ENCODE results near the gene IGSF8.

The IGSF8 gene

DNA sequence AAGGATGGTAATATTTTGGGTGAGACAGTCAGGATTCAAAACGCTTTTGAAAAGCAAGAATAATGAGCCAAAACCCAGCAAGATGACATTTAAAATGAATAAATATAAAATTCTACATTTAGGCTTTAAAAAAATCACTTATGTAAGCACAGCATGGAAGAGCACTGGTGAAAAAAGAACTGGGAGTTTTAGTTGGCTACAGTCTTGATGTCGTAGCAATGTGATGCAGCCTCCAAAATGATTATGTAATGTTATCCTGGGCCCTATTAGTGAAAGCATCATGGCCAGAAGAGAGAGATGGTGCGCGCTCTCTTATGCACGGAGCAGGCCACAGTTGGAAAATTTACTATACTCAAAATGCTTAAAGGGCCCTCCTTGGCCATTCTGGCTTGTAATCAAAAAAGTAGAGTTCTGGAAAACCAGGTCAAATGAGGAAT lies 11.9 kb downstream of the IGSF8 start:
- no peak for DNase-seq (ENCODE audit: low read depth in 2 of 2)

DNA sequence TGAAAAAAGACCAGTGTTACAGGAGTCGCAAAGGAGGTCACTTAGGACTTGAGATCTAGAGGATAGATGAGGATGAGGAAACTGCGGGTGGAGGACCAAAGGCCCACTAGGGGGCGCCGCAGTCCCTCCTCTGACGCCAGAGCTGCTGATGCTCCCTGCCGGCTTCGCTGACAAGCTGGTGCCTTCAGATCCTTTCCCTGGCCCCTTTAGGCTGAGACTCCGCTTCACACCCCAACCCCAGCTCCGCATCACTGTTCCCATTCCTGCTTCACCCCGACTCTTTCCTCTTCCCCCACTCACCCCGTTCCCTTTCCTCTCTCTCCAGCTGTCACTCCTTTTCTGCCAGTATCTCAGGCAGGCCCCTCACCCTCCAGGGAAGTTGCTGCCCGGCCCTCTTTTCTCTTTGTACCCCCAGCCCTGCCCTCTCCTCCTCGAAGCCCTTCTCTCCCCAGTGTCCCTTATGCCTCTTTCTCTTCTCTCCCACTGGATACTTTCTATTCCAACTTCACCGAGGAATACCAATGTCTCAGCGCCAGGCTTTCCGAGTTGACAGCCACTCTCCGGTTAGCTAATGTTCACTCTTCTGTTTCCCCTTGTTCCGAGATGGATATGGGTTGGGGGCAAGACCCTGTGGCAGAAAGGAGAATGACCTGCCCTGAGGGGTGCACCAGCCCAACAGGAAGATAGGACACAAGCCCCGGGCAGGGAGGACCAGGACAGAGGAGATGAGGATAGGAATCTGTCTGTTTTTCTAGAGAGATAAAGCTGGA lies 12.5 kb downstream of the IGSF8 start:
- peak; percentile 70 to 74 for DNase-seq (ENCODE audit: low read depth in 2 of 2)

DNA sequence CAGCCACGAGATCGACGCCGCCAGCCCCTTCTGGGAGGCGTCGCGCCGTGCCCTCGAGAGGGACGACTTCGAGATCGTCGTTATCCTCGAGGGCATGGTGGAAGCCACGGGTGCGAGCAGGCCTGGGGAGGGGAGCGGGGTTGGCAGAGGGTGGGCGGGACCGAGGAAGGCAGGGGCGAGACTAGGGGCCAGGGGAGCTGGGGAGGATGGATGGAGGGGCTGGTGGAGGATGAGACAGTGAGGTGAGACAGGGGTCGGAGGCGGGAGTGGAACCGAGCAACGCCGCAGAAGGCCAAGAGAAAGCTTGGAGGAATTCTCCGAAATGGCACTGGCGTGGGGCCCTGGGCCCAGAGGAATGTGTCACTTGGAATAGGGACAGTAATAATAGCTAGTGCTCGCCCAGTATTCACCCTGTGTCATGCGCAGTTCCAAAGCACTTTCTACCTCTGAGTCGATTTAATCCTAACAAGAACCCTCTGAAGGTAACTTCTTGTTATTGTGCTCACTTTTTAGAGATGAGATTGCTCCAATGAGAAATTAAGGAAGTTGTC lies 13.6 kb downstream of the IGSF8 start:
- no peak for DNase-seq (ENCODE audit: low read depth in 2 of 2)

DNA sequence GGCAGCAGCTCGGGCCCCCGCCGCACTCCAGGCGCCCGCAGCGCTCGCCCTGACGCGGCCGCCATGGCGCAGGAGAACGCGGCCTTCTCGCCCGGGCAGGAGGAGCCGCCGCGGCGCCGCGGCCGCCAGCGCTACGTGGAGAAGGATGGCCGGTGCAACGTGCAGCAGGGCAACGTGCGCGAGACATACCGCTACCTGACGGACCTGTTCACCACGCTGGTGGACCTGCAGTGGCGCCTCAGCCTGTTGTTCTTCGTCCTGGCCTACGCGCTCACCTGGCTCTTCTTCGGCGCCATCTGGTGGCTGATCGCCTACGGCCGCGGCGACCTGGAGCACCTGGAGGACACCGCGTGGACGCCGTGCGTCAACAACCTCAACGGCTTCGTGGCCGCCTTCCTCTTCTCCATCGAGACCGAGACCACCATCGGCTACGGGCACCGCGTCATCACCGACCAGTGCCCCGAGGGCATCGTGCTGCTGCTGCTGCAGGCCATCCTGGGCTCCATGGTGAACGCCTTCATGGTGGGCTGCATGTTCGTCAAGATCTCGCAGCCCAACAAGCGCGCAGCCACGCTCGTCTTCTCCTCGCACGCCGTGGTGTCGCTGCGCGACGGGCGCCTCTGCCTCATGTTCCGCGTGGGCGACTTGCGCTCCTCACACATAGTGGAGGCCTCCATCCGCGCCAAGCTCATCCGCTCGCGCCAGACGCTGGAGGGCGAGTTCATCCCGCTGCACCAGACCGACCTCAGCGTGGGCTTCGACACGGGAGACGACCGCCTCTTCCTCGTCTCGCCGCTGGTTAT lies 14.2 kb downstream of the IGSF8 start:
- peak; percentile 49 to 58 for DNase-seq (ENCODE audit: low read depth in 2 of 2)

DNA sequence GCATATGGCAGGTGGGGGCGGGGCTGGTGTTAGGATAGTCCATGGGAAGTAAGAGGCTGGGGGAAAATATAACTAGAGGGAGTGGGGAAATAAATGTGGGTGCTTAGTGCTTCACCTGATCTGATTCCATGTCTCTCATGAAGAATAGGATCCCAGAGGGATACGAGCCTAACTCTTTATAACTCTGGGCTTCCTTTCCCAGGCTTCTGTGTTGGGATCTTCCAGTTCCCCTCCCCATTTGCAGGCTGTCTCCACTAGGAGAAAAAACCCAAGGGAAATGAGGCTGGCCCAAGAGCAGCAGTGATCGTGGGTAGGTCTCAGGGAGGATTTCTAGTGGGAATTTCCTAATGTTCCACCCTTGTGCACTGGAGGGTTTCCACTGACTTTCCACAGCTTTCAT lies 15.5 kb downstream of the IGSF8 start:
- DNase-seq (ENCODE audit: low read depth in 2 of 2) = no peak

DNA sequence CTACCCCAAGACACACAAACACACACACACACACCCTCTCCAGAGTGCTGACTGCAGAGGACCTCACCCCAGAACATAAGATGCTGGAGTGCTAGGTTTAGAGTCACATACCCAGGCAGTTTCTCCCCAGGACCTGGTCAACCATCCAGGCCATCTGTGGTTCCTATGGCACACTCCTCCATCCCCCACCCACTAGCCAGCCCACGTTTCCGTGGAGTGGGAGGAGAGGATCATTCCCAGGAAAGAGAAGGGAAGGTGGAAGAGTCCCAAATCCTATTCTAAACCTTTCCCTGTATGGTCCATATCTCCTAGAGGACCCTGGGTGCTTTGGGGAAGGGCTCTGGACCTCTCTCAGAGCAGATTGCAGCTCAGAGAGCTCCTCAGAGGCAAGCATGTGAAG lies 15.9 kb downstream of the IGSF8 start:
- DNase-seq (ENCODE audit: low read depth in 2 of 2) = no peak

DNA sequence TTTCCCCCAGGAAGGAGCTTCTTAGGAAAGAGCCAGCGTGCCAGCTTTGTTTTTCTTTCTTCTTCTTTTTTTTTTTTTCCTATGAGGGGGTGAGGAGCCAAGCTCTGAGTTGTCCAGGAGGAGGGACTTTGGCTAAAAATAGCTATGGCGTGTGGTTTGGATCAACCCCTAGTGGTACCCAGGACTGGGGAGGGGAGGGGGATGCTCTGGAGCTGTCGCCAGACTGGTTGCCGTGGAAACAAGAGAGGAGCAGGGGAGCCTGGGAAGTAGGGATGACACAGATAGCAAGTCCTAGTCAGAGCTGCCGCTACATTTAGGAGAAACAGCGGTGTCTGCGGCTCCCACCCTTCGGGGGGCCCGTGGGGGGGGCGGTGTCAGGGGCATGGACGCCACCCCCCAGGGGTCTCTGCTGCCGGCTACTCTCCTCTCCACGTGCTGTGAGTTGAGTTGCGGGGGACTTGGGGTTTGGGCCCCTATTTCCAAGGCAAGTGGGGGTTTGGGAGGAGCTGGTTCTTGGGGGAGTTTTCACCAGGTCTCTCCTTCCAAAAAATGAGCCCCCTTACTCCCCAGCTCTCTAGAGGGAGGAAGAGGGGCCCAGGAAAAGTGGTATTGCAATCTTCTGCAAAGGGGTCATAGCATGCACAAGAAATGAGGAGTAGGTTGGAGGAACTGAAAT lies 17.0 kb downstream of the IGSF8 start, which contains the start of gene KCNJ9:
TSS of gene KCNJ9 (plus strand) at position 278 of the 676 bp plus-strand sequence. CDS start 2,493 bp downstream, outside the sequence.
- no peak for DNase-seq (ENCODE audit: low read depth in 2 of 2)

DNA sequence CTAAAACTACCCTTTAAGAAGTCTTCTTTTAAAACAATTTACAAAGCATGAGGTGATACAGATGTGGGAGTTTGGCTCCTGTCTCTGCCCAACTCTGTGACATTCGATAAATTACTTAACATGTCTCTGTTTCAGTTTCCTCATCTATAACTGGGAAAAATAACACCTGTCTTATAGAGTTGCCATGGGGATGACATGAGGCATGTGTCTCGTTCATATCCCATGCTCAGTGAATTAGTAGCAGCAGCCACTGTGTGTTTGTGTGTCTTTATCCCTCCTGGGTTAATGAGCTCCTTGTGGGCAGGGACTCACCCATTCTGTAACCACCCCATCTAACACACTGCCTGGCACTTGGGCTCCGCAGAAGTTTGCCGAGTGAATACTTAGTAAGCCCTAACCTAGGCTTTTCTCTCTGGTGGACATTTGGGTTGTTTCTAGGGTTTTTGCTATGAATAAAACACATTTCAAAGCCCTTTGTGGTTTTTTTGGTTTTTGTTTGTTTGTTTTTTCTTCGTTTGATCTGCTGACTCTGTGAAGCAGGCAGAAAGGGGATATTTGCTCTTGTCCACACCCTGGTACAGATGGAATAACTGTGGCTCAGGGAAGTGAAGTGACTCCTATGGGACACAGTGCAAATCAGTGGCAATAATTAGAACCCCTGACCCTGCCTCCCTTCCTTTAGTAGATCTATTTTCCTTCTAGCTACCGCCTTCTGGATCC lies 17.9 kb downstream of the IGSF8 start:
- no peak for DNase-seq (ENCODE audit: low read depth in 2 of 2)

DNA sequence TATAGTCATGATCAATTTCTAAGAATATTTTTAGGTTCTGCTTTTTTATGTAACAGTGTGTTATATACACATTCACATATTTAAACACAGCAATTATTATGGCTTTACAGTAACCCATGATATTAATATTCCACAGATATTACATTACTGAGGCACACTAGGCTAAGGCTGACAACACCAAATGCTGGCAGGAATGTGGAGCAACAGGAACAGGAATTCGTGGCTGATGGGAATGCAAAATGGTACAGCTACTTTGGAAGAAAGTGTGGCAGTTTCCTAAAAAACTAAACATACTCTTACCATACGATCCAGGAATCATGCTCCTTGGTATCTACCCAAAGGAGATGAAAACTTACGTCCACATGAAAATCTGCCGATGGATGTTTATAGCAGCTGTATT lies 19.0 kb downstream of the IGSF8 start:
- DNase-seq (ENCODE audit: low read depth in 2 of 2) = no peak

DNA sequence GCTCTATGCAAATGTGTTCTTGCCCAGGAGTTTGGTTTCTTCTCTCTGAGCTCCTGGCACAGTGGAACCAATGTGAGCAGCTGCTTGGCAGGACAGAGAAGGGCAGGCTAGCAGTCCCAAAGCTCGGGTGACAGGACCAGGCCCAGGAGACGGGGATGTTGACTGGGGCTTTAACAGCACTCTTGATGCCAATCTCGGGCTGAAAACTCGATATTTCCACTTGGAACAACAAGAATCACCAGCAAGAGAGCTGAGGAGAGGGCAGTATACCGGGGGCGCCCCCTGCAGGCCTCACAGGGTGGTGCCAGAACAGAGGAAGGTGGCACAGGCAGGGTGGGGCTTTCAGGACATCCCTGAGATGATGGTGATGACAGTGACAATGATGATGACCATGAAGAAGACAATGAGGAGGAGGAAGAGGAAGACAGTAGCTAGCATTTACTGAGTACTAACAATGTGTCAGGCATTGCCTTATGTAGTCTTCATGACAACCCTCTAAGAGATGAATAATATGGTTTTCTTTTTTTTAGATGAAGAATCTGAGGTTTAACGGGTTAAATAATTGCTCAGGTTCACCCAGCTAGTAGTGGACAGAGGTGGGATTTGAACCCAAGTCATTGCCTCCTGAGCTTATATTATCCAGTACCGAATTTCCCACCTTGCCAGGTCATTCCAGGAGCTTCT lies 19.8 kb downstream of the IGSF8 start:
- peak; percentile 40 to 63 for DNase-seq (ENCODE audit: low read depth in 2 of 2)

DNA sequence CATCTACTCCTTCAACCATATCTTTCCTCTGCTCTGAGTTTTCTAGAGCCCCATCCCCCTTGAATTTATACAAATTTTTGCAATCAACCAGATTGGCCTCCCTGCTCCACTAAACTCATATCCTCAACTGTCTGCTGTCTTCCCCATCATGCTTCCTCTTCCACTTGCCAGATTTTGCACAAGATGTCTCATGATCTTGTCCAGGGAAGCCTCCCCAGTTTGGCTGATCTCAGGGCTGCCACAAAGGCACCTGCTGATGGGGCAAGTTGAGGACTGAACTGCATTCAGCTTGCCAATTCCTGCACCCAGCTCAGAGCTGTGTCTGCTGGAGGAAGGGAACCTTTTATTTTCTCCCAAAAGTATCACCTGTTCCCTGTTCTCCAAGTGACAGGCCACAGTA lies 20.9 kb downstream of the IGSF8 start:
- DNase-seq (ENCODE audit: low read depth in 2 of 2) = no peak

DNA sequence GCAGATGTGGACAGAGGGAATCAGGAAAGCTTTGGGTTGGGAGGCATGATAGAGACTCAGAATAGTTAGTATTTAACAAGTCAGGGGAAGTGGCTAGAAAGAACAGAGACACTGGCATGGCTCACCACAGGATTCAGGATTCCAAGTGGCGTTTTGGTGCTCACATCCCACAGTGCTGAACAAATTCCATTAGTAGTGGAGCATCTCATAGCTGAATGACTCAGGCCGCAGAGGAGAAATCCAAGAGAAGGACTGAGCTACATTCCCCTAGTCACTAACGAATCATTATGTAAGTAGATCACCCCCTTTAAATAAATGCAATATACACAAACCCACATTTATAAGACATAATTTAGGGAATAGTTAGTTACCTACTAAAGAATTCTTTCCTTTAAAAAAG lies 22.1 kb downstream of the IGSF8 start:
- DNase-seq (ENCODE audit: low read depth in 2 of 2) = no peak

DNA sequence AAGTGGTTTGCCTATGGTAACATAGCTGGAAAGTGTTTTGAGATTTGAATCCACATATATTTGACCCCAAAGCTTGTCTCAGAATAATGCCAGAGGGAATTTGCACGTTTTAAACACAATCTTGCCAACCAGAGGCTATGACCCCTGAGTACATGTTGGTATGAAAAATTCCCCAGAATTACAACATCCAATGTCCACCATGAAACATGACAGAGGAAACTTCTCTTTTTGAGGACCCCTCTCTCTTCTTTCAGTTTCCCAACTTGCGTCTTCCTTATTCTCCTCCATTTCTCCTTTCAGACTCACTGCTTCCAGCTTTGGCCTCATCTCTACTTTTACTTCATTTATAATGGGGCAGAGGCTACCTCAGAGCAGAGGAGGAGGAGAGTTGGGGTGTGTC lies 22.6 kb downstream of the IGSF8 start:
- DNase-seq (ENCODE audit: low read depth in 2 of 2) = no peak

DNA sequence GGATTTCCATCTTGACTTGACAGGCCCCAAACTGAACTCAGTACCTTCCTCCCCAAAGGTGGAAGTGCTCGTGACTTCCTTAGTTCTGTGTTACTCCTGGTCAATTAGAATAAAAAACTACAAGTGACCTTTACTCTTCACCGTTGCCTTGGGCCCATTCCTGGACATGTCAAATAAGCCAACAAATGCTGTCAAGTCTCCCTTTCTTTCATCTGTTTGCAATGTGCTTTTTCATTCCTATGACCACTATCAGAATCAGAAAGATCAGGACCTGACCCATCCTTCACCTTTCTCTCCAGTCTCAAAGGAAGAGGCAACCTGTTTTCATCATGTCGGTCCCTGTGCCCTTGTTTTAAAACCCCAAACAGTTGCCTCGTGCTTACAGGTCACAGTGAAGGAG lies 23.6 kb downstream of the IGSF8 start:
- DNase-seq (ENCODE audit: low read depth in 2 of 2) = no peak

DNA sequence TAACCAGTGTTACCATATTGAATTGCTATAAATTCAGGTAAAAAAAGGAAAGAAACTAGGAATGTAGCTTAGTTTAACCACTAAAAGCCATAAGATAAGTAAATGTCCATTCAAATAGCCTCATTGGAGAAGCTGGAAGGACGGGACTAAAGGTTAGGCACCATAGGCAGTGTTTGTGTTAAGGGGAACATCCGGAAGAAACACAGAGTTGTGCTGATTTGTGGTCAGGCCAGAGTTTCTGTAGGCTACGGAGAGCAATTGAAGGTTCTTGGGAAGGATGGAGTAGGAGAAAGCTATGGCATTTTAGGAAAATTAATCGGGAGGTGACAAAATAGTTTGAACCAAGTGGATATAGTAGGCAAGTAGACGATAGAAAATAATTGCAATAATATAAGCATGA lies 27.1 kb downstream of the IGSF8 start:
- no peak for DNase-seq (ENCODE audit: low read depth in 2 of 2)

DNA sequence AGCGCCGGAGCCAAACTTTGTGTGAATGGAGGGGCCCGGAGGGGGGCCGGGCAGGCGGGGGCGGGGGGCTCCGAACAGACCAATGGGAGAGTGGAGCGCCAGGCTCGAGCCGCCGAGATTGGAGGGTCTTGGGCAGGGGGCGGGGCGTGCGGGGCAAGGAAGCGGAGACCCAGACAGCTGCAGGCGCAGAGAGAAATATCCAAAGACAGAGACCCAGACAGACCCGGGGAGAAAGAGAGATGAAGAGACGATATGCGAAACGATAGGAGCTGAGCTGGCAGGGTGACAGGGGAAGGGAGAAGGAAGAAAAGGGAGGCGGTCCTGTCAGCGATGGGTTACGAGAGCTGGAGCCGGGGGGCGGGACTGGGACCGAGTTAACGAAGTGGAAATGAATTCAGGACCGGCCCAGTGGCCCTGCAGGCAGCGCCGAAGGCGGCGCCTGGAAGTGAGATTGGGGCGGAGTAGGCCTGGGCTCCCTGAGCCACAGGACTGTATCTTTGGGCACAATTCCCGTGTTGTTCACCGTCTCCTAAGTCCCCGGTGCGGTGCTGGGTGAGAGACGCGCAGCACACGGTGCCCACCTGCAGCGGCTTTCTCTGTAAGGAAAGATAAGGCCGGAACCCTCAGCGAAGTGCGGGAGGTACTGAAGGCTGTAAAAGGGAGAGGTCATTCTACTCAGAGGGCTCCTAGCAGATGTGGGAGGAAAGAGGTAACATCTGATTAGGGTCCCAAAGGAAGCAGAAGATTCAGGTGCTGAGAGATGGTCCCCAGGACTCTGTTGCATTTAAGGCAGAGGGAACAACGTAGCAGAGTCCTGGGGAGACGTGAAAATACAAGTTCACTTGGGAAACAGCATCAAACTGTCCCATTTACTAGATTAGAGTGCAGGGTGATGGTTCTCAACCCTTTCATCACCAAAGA lies 27.9 kb downstream of the IGSF8 start:
- peak; percentile 51 to 62 for DNase-seq (ENCODE audit: low read depth in 2 of 2)

DNA sequence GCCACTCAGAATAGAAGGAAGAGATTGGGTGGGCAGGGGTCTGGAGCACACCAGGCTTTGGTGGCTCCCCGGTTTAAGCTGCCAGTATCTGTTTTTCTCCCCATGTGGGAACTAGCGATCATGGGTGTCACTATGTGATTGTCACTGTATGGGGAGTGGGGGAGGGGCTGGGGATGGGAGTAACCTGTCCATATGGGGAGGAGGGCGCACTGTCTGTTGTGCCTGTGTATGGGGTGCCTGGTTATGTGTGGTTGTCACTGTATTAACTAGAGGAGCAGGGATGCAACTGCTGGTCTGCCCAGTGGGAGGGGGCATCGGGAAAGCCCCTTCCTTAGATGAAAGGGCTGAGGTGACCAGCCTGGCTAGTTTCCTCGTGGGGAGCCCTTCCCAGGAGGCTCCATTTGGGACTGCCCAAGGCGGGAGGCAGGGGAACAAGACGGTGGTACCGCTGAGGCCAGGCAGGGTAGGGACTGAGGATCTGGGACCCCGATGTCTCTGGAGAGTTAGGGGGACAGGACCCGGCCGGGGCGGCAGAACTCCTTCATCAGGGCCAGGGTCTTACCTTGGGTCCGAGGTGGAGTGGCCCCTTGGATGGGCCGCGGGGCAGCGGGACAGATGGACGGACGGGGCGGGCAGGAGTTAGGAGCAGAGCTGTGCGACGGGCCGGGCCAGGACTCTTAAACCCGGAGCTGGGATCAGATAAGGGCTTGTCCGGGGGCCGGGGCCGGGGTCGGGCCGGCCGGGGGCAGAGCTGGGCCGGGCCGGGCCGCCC lies 28.8 kb downstream of the IGSF8 start, which contains the start of gene KCNJ10:
TSS of gene KCNJ10 (minus strand) at position 701 of the 772 bp plus-strand sequence. CDS start 27,628 bp downstream, outside the sequence.
- no peak for DNase-seq (ENCODE audit: low read depth in 2 of 2)

DNA sequence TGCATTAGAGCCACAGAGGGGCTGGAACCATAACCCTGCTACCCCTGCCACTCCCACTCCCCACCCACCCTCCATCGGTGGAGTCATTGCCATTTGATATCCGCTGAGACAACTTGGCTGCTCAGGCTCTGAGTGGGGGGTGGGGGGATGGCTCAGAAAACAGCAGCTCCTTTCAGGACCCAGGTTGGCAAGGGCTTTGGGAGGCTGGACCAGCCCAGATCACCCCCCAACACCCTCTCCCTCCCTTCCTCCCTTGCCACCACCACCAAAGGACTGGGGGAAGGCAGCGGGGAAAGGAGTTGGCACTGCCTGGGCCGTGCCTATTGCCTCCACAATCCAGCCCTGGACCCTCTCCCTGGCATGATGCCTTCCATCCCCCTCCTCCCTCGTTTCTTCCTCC lies 30.2 kb downstream of the IGSF8 start:
- no peak for DNase-seq (ENCODE audit: low read depth in 2 of 2)
